ENCODE data around the gene NDUFAF5. TPM values are rescaled to one million over a fixed set of nuclear protein-coding genes. Genes with fewer than 3 reads are reported as not detected.

The NDUFAF5 gene
- total RNA-seq, 1 donor from 2014 or later: 19.4 TPM

GRCh38 chr20:13857961-13858360, 73.1 kb downstream of the NDUFAF5 start:
- no peak overlapping the region for H3K27ac Mint-ChIP-seq (ENCODE audit: unreplicated experiment)
- TF ChIP-seq, protein P1, sequence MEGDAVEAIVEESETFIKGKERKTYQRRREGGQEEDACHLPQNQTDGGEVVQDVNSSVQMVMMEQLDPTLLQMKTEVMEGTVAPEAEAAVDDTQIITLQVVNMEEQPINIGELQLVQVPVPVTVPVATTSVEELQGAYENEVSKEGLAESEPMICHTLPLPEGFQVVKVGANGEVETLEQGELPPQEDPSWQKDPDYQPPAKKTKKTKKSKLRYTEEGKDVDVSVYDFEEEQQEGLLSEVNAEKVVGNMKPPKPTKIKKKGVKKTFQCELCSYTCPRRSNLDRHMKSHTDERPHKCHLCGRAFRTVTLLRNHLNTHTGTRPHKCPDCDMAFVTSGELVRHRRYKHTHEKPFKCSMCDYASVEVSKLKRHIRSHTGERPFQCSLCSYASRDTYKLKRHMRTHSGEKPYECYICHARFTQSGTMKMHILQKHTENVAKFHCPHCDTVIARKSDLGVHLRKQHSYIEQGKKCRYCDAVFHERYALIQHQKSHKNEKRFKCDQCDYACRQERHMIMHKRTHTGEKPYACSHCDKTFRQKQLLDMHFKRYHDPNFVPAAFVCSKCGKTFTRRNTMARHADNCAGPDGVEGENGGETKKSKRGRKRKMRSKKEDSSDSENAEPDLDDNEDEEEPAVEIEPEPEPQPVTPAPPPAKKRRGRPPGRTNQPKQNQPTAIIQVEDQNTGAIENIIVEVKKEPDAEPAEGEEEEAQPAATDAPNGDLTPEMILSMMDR (IDR thresholded peaks at IDR 0.05): no peak
- H3K27me3 Mint-ChIP-seq (ENCODE audit: unreplicated experiment): peaks cover 4% of the 10 kb centered on the region
- no peak overlapping the region for H3K4me3 Mint-ChIP-seq (ENCODE audit: unreplicated experiment)
- H3K9me3 Mint-ChIP-seq (ENCODE audit: unreplicated experiment): peaks cover 10% of the 10 kb centered on the region
- DNase-seq (ENCODE audit: extremely low spot score, unreplicated experiment): no peak
- H3K36me3 Mint-ChIP-seq (ENCODE audit: unreplicated experiment): no peaks in the 10 kb centered on the region
- H3K4me1 Mint-ChIP-seq (ENCODE audit: unreplicated experiment): no peaks in the 10 kb centered on the region

DNA sequence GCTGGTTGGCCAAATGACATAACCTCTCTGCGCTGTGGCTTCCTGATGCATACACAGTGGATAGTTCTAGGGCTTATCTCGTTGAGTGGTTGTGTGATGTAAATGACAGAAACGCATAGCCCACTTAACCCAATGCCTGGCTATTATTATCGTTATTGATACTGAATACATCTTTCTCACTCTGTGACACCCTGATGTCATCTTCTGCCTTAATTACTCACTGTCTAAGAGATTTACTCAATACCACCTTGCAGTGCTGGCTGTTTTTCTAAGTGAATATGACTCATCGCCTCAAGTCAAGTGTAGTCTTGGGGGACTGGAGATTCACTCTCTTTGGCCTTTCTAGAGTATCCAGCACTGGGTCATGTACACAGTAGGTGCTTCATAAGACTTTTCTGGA, 73.6 kb downstream of the NDUFAF5 start:
- TF ChIP-seq, protein P1 (IDR thresholded peaks at IDR 0.05): no peak
- Mint-ChIP-seq H3K4me3 (ENCODE audit: unreplicated experiment) (no peak overlapping the region), H3K4me1 (ENCODE audit: unreplicated experiment) (no peaks in the 10 kb centered on the region), H3K36me3 (ENCODE audit: unreplicated experiment) (no peaks in the 10 kb centered on the region), H3K27me3 (ENCODE audit: unreplicated experiment) (peaks cover 4% of the 10 kb centered on the region), H3K27ac (ENCODE audit: unreplicated experiment) (no peak overlapping the region), H3K9me3 (ENCODE audit: unreplicated experiment) (peaks cover 10% of the 10 kb centered on the region)
- DNase-seq (ENCODE audit: extremely low spot score, unreplicated experiment): no peak

- H3K4me1 Mint-ChIP-seq (ENCODE audit: unreplicated experiment): no peaks in the 10 kb centered on the region
- no peak overlapping the region for H3K4me3 Mint-ChIP-seq (ENCODE audit: unreplicated experiment)
- TF ChIP-seq, protein P1 (IDR thresholded peaks at IDR 0.05): no peak
- no peak overlapping the region for H3K27ac Mint-ChIP-seq (ENCODE audit: unreplicated experiment)
- H3K9me3 Mint-ChIP-seq (ENCODE audit: unreplicated experiment): peaks cover 10% of the 10 kb centered on the region
- no peaks in the 10 kb centered on the region for H3K36me3 Mint-ChIP-seq (ENCODE audit: unreplicated experiment)
- peaks cover 4% of the 10 kb centered on the region for H3K27me3 Mint-ChIP-seq (ENCODE audit: unreplicated experiment)
- DNase-seq (ENCODE audit: extremely low spot score, unreplicated experiment): no peak
Measured at GRCh38 chr20:13858871-13859270, 74.0 kb downstream of the NDUFAF5 start.

- H3K36me3 Mint-ChIP-seq (ENCODE audit: unreplicated experiment): no peaks in the 10 kb centered on the region
- no peak overlapping the region for H3K4me3 Mint-ChIP-seq (ENCODE audit: unreplicated experiment)
- H3K9me3 Mint-ChIP-seq (ENCODE audit: unreplicated experiment): peaks cover 10% of the 10 kb centered on the region
- no peak for DNase-seq (ENCODE audit: extremely low spot score, unreplicated experiment)
- no peak overlapping the region for H3K27ac Mint-ChIP-seq (ENCODE audit: unreplicated experiment)
- TF ChIP-seq, protein P1 (IDR thresholded peaks at IDR 0.05): no peak
- no peaks in the 10 kb centered on the region for H3K27me3 Mint-ChIP-seq (ENCODE audit: unreplicated experiment)
- no peaks in the 10 kb centered on the region for H3K4me1 Mint-ChIP-seq (ENCODE audit: unreplicated experiment)
Measured at GRCh38 chr20:13862245-13862644, 77.4 kb downstream of the NDUFAF5 start.

- Mint-ChIP-seq H3K9me3 (ENCODE audit: unreplicated experiment) (peaks cover 10% of the 10 kb centered on the region), H3K4me3 (ENCODE audit: unreplicated experiment) (no peak overlapping the region), H3K36me3 (ENCODE audit: unreplicated experiment) (no peaks in the 10 kb centered on the region), H3K4me1 (ENCODE audit: unreplicated experiment) (no peaks in the 10 kb centered on the region), H3K27me3 (ENCODE audit: unreplicated experiment) (no peaks in the 10 kb centered on the region), H3K27ac (ENCODE audit: unreplicated experiment) (no peak overlapping the region)
- TF ChIP-seq, protein P1 (IDR thresholded peaks at IDR 0.05): no peak
- DNase-seq (ENCODE audit: extremely low spot score, unreplicated experiment): no peak
Measured at GRCh38 chr20:13863244-13863643, 78.4 kb downstream of the NDUFAF5 start.

Data from osteocyte (in vitro differentiated cells).